GM12878 (cell line): ENCODE measurements around the gene SF3B6. TPM values are rescaled to one million over a fixed set of nuclear protein-coding genes. Genes with fewer than 3 reads are reported as not detected.

Experiments
- BACH1 ChIP-seq: fragments of 450-650 bp; IDR thresholded peaks from 2 replicates; pipeline ENCODE4 v1.6.1; 2017; ENCODE audit warnings: mild to moderate bottlenecking, borderline replicate concordance
- DPF2 ChIP-seq: fragments of 450-650 bp; IDR thresholded peaks from 2 replicates; pipeline ENCODE4 v1.6.1; 2017; ENCODE audit warnings: mild to moderate bottlenecking
- E4F1 ChIP-seq: fragments of 450-650 bp; IDR thresholded peaks from 2 replicates; pipeline ENCODE4 v1.6.1; 2018; ENCODE audit warnings: borderline replicate concordance, mild to moderate bottlenecking; ENCODE audit not compliant: partially characterized antibody
- HDGF ChIP-seq: fragments of 450-650 bp; IDR thresholded peaks from 2 replicates; pipeline ENCODE4 v1.6.1; 2016; ENCODE audit warnings: antibody characterized with exemption
- IKZF1 ChIP-seq: fragments of 450-650 bp; conservative IDR thresholded peaks from 2 replicates; pipeline ENCODE4 v1.6.1; 2017; ENCODE audit warnings: antibody characterized with exemption, mild to moderate bottlenecking
- NFYB ChIP-seq: IDR thresholded peaks from 2 replicates; pipeline ENCODE4 v1.6.1; 2011; ENCODE audit warnings: low read depth, mild to moderate bottlenecking, low read length, improper control_type of control experiment, moderate library complexity; ENCODE audit not compliant: insufficient read depth
- PAX5 ChIP-seq: IDR thresholded peaks from 2 replicates; pipeline ENCODE4 v1.6.1; 2011; ENCODE audit warnings: low read depth, low read length, borderline replicate concordance
- RB1 ChIP-seq: fragments of 450-650 bp; formaldehyde crosslinking; IDR thresholded peaks from 2 replicates; pipeline ENCODE4 v1.6.1; 2017; ENCODE audit warnings: mild to moderate bottlenecking, borderline replicate concordance
- SIX5 ChIP-seq: IDR thresholded peaks from 2 replicates; pipeline ENCODE4 v1.6.1; 2011; ENCODE audit warnings: mild to moderate bottlenecking, low read depth, low read length, moderate library complexity; ENCODE audit not compliant: severe bottlenecking
- SMAD5 ChIP-seq: IDR thresholded peaks from 2 replicates; pipeline ENCODE4 v1.6.1; 2016; ENCODE audit warnings: antibody characterized with exemption, low read depth
- SUPT20H ChIP-seq: IDR thresholded peaks from 2 replicates; pipeline ENCODE4 v1.6.1; 2011; ENCODE audit warnings: low read depth, mild to moderate bottlenecking, low read length, moderate library complexity, borderline replicate concordance; ENCODE audit not compliant: control insufficient read depth
- TBL1XR1 ChIP-seq: IDR thresholded peaks from 2 replicates; pipeline ENCODE4 v1.6.1; 2012; ENCODE audit warnings: low read depth, low read length, improper control_type of control experiment
- WRNIP1 ChIP-seq: IDR thresholded peaks from 2 replicates; pipeline ENCODE4 v1.6.1; 2011; ENCODE audit warnings: low read depth, low read length, improper control_type of control experiment, borderline replicate concordance
- polyA plus RNA-seq, 11 experiments: library from polyadenylated mRNA; depleted of rRNA in 4 of 11; unstranded in 6 of 11; stranded (reverse) in 5 of 11; fragments of >200 nt; fragmentation: Nextera tagmentation in 4 of 11; fragmentation: Illumina TruSeq in 1 of 11; extraction: Ambion mirVana in 4 of 11; extraction: Trizol in 1 of 11; gene quantifications; 1 replicate in 1 of 11; 2 replicates in 10 of 11; pipeline versions ENCODE4 v1.2.1 to v1.2.3, GENCODE V29; 2011 to 2016; ENCODE audit warnings: inconsistent platforms in 2 of 11, missing spikeins in 2 of 11, low read depth in 1 of 11
- total RNA-seq, 4 experiments: library from RNA; depleted of rRNA in 3 of 4; stranded (reverse); fragments of >200 nt in 3 of 4; fragmentation: Illumina TruSeq in 1 of 4; extraction: Trizol in 1 of 4; gene quantifications; 2 replicates each; pipeline versions ENCODE4 v1.2.1 to v1.2.3, GENCODE V29; 2013 to 2021
- TF ChIP-seq, protein P1 (sequence below): fragments of 450-650 bp; IDR thresholded peaks from 2 replicates; pipeline ENCODE4 v1.6.1; 2016; ENCODE audit warnings: mild to moderate bottlenecking, moderate library complexity, borderline replicate concordance
- TF ChIP-seq, protein P2 (sequence below): IDR thresholded peaks from 2 replicates; pipeline ENCODE4 v1.6.1; 2012; ENCODE audit warnings: mild to moderate bottlenecking, low read depth, low read length
- TF ChIP-seq, protein P3 (sequence below): fragments of 450-650 bp; IDR thresholded peaks from 2 replicates; pipeline ENCODE4 v1.6.1; 2016; ENCODE audit warnings: mild to moderate bottlenecking

The SF3B6 gene
- total and polyA plus RNA-seq, 10 of the 15 experiments (the other 5 are each of a cell fraction or from before 2014, with no cell fraction given) = 118 to 584 (median 270) TPM

- TF ChIP-seq, protein P1, sequence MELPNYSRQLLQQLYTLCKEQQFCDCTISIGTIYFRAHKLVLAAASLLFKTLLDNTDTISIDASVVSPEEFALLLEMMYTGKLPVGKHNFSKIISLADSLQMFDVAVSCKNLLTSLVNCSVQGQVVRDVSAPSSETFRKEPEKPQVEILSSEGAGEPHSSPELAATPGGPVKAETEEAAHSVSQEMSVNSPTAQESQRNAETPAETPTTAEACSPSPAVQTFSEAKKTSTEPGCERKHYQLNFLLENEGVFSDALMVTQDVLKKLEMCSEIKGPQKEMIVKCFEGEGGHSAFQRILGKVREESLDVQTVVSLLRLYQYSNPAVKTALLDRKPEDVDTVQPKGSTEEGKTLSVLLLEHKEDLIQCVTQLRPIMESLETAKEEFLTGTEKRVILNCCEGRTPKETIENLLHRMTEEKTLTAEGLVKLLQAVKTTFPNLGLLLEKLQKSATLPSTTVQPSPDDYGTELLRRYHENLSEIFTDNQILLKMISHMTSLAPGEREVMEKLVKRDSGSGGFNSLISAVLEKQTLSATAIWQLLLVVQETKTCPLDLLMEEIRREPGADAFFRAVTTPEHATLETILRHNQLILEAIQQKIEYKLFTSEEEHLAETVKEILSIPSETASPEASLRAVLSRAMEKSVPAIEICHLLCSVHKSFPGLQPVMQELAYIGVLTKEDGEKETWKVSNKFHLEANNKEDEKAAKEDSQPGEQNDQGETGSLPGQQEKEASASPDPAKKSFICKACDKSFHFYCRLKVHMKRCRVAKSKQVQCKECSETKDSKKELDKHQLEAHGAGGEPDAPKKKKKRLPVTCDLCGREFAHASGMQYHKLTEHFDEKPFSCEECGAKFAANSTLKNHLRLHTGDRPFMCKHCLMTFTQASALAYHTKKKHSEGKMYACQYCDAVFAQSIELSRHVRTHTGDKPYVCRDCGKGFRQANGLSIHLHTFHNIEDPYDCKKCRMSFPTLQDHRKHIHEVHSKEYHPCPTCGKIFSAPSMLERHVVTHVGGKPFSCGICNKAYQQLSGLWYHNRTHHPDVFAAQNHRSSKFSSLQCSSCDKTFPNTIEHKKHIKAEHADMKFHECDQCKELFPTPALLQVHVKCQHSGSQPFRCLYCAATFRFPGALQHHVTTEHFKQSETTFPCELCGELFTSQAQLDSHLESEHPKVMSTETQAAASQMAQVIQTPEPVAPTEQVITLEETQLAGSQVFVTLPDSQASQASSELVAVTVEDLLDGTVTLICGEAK = peak; percentile 92; the same call in 1 of the 2 replicates
- TF ChIP-seq, protein P2, sequence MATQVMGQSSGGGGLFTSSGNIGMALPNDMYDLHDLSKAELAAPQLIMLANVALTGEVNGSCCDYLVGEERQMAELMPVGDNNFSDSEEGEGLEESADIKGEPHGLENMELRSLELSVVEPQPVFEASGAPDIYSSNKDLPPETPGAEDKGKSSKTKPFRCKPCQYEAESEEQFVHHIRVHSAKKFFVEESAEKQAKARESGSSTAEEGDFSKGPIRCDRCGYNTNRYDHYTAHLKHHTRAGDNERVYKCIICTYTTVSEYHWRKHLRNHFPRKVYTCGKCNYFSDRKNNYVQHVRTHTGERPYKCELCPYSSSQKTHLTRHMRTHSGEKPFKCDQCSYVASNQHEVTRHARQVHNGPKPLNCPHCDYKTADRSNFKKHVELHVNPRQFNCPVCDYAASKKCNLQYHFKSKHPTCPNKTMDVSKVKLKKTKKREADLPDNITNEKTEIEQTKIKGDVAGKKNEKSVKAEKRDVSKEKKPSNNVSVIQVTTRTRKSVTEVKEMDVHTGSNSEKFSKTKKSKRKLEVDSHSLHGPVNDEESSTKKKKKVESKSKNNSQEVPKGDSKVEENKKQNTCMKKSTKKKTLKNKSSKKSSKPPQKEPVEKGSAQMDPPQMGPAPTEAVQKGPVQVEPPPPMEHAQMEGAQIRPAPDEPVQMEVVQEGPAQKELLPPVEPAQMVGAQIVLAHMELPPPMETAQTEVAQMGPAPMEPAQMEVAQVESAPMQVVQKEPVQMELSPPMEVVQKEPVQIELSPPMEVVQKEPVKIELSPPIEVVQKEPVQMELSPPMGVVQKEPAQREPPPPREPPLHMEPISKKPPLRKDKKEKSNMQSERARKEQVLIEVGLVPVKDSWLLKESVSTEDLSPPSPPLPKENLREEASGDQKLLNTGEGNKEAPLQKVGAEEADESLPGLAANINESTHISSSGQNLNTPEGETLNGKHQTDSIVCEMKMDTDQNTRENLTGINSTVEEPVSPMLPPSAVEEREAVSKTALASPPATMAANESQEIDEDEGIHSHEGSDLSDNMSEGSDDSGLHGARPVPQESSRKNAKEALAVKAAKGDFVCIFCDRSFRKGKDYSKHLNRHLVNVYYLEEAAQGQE = no peak
- TF ChIP-seq IKZF1 (peak; percentile 79), BACH1 (no peak), SMAD5 (peak; percentile 76; the same call in 1 of the 2 replicates), RB1 (peak; percentile 33; the same call in 1 of the 2 replicates), PAX5 (0 out of 2 replicates have a peak, but pooled peaks have one; percentile 32), SUPT20H (no peak), DPF2 (0 out of 2 replicates have a peak, but pooled peaks have one; percentile 23), E4F1 (peak; percentile 10), TBL1XR1 (0 out of 2 replicates have a peak, but pooled peaks have one; percentile 28), WRNIP1 (no peak), SIX5 (peak; percentile 86), HDGF (peak; percentile 75; the same call in 1 of the 2 replicates), NFYB (peak; percentile 99)
- TF ChIP-seq, protein P3, sequence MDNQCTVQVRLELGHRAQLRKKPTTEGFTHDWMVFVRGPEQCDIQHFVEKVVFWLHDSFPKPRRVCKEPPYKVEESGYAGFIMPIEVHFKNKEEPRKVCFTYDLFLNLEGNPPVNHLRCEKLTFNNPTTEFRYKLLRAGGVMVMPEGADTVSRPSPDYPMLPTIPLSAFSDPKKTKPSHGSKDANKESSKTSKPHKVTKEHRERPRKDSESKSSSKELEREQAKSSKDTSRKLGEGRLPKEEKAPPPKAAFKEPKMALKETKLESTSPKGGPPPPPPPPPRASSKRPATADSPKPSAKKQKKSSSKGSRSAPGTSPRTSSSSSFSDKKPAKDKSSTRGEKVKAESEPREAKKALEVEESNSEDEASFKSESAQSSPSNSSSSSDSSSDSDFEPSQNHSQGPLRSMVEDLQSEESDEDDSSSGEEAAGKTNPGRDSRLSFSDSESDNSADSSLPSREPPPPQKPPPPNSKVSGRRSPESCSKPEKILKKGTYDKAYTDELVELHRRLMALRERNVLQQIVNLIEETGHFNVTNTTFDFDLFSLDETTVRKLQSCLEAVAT = peak; percentile 95
Measured at GRCh38 chr2:24046930-24047702, 29.0 kb downstream of the SF3B6 start, which contains the start of gene WDCP (continued).
